Measurements from ENCODE around the gene PLEKHM2.

GRCh38 chr1:15709226-15709625 lies 25.1 kb downstream of the PLEKHM2 start:
- no peak for TF ChIP-seq CTCF (IDR thresholded peaks at IDR 0.05; ENCODE audit: borderline replicate concordance, extremely low read depth, low read length, poor library complexity, severe bottlenecking)
- no peak for TF ChIP-seq EZH2 (IDR thresholded peaks at IDR 0.05; ENCODE audit: borderline replicate concordance, low read depth, low read length, severe bottlenecking)

Data from DND-41 (cell line).